HG03571 (cell line): ENCODE data around the gene MYO9A.

Source experiments
- ATAC-seq: cut with Tn5 transposase; IDR thresholded peaks from one replicate; pipeline ENCODE4 v1.9.1; 2021; ENCODE audit not compliant: unreplicated experiment

Gene MYO9A

DNA sequence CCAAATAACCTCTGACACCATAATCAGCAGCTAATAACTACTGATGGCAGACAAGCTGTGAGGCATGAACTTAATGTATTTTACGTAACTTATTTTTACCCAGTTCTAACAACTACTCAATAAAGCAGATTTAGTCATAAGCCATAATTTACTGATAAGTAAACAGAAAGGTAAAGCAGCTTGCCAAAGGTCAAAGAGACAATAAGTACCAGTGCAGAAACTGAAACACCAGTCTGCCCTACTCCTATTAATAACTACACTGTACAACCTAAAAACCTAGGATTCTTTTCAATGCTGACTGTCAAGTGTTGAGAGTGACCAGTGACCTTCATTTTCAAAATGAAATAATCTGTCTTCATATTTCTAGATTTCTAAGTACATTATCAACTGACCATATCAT is 155.4 kb downstream of the MYO9A start:
- ATAC-seq, result no peak

DNA sequence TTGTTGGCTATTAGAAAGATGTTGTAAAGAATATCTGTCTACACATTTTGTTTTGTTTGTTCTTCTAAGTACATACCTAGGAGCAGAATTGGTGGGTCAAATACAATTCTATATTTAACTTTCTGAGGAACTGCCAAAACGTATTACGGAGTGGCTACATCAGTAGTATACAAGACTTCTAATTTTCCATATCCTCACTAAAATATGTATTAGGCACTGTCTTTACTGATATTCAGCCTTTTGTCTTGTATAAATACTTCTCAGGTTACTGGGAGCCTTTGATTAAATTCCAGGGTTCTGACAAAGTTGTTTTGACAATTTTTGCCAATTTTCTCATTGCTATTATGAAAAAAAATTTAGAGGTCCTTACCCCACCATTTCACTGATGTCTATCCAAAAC is 160.9 kb downstream of the MYO9A start:
- ATAC-seq, result no peak

DNA sequence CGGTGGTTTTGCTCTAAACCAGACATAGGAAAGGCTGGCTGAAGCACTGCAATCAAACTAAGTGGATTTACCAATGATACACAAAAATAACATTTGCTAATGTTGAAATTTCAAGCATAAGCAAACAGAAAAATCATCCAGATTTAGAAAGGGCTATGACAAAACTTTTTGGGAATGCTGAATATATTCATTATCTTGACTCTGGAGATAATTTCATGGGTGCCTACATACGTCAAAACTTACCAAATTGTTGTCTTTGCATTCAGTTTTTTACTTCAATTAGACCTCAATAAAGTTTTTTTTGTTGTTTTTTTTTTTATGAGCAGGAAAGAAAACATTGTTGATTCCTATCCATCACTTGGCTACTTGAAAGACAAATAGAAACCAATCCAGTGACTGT is 166.8 kb downstream of the MYO9A start:
- ATAC-seq, result no peak

DNA sequence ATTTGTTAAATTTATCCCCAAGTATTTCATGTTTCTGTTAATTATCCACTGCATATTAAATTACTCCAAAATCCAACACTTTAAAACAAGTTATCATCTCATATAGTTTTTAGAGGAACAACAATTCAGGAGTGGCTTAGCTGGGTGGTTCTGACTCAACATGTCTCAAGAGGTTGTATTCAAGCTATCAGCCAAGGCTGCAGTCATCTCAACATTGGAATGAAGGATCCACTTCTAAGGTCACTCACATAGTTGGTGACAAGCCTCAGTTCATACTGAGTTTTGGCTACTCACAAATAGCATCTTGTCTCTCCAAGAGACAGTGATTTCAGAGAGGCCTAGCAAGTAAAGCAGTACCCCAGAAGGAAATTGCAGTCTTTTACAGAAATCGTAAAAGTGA is 172.9 kb downstream of the MYO9A start:
- no peak for ATAC-seq

DNA sequence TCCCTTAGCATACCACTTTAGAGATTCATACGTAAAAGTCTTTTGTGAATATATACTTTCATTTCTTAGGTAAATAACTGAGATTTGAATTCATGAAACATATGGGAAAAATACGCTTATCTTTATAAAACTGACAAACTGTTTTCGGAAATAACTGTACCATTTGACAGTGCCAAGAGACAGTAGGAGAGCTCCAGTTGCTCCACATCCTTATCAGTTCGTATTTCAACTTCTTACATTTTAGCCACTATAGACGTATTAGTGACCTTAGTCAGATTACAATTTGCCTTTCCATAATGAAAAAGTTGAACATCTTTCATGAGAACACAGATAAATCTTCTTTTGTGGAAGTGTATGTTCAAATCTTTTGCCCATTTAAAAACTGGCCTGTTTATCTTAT is 174.1 kb downstream of the MYO9A start:
- ATAC-seq, result no peak

DNA sequence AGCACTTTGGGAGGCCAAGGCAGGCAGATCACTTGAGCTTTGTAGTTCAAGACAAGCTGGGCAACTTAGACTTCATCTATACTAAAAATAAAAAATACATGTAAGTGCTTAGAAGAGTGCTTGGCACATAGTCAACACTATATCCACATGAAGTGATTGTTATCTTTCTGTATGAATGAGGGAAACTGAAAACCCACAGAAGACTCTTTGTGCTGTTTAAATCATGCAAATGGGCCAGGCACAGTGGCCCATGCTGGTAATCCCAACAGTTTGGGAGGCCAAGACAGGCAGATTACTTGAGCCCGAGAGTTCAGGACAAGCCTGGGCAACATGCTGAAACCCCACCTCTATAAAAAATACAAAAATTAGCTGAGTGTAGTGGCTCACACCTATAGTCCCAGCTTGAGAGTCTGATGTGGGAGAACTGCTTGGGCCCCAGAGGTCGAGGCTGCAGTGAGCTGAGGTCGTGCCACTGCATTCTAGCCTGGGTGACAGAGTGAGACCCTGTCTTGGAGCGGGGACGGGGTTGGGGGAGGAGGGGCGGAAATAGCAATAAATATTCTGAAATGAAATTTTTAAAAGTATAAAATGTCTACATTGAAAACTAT is 177.9 kb downstream of the MYO9A start:
- no peak for ATAC-seq

DNA sequence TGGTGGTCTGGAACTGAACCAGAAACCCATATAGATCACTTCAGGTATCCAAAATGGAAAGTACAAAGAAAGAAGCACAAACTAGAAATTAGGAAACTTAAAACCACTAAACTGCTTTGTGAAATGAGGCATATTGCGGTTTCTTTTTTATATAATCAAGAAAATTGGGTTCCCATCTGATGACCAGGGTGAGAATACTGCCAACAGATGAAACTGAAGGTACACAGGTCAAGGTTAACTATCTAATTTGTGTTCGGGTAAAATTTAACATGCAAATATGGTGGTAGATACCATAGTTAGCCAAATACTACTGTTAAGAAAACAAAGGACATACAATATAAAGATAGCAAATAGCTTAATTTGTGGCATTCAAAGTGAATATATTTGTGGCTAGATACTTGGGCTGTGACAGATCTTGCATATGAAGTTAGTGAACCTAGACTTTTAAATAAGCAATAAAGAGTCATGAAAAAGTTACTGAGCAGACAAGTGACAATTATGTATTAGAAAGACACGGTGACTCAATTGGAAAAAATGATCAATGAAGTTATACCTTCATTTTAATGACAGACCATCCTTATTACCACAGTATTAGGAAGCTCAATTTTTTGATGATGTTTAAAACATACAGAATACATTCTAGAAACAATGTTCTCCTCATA is 180.2 kb downstream of the MYO9A start:
- ATAC-seq, result peak; percentile 51

DNA sequence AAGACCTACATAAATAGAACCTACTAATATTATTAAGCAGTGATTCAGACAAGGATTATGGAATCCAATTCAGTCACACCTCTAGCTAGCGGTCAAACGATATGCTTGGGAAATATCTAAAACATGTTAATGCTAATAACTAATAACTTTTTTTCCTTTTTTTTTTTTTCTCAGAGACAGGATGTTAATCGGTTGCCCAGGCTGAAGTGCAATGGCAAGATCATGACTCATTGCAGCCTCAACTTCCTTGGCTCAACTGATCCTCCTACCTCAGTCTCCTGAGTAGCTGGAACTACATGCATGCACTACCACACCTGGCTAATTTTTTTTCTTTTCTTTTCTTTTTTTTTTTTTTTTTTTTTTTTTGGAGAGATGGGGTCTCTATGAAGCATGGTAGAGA is 183.5 kb downstream of the MYO9A start:
- ATAC-seq, result no peak

DNA sequence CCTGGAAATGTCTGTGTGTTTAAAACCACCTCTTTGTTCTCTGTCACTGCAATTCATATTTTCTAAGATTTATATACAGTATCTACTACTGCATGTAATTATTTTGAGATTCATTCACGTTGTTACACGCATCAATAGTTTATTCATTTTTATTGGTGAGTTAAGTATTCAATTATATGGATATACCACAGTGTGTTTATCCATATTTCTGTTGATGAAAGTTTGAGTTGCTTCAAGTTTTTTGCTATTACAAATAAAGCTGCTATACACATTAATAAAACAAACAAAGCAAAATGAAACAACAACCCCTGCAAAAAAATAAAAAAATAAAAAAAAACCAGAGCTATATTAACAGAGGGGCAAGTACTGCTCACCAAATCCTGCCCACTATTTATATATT is 185.3 kb downstream of the MYO9A start:
- no peak for ATAC-seq

DNA sequence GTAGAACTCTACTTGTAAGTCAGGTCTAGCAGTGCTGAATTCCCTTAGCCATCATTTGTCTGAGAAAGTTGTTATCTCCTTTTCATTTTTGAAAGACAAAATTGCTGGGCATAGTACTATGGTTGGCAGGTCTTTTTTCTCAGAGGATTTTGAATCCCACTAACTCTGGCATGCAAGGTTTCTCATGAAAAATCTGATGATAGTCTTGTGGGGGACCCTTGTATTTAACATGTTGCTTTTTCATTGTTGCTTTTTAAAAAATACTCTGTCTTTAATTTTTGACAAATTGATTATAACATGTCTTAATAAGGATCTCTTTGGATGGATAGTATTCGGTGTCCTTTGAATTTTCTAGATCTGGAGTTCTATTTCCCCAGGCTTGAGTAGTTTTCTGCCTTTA is 186.7 kb downstream of the MYO9A start:
- no peak for ATAC-seq

DNA sequence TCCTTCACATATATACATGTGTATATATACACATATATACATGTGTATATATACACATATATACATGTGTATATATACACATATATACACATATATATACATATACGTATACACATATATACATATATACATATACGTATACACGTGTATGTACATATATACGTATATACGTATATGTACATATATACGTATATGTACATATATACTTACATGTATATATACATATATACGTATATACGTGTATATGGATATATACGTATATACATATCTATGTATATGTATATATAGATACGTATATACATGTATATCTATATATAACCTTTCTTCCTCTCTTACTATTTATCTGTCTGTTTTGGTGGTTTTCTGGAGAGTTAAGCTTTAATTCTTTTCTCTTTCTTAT is 192.8 kb downstream of the MYO9A start:
- ATAC-seq, result no peak

DNA sequence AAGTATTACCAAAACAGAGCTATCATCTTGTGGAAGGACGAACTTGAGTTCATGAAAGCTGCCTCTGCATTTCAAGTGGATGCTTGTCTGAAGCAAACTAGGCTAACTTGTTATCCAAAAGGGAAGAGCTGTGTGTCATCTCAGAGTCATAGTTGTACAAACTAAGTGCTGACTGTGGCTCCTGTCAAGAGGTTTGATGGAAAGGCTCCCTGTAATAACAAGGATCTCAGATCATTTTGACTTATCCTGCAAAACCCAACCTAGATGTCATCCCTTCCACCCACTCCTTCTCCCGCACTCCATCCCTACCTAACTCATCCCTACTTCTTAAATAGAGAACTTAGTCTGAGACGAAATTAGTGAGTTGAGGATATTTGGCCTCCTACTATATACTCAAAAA is 196.8 kb downstream of the MYO9A start:
- ATAC-seq, result no peak

DNA sequence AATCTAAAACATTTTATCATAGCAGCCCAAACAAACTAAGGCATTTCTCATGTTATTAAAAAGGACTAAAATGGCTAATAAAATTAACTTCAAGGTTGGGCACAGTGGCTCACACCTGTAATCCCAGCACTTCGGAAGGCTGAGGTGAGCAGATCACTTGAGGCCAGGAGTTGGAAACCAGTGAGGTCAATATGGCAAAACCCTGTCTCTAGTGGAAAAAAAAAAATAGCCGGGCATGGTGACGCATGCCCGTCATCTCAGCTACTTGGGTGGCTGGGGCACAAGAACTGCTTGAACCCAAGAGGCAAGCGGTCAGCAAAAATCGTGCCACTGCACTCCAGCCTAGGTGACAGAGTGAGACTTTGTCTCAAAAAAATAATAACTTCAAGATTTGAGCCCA is 197.4 kb downstream of the MYO9A start:
- ATAC-seq, result no peak

DNA sequence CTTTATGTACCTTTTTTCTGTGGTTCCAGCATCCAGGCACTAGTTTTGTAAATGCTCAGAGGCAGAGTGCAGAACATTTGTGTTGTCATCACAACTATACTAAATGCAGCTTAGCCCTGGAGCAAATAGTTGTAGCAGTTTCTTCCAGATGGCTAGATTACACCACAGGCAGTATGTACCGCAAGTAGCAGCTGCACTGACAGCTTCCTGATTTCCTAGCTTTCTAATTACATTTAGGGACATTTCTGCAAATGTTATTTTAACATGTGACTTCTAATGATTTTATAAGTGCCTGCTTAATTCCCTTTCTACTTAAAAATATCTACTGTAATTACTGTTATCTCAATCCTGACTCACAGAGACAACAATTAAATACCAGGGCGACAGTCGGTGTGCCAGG is 201.1 kb downstream of the MYO9A start:
- no peak for ATAC-seq

DNA sequence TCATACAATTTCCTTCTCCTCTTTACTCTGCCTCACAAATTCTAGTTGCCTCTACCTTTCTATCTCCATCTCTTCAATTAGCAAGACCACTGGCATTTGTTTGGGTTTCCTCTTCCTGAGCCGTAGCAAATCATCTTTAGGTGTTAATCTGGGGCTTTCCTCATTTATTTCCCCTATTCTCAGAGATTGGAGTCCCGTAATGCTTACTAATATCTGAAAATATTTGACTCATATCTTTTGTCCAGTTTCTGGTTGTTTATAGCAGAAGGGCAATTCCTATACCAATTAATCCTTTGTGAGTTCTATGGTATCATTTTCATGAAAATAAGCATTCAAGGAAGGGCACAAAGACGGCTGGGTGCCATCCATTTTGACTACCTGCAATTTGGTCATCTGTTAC is 203.9 kb downstream of the MYO9A start:
- no peak for ATAC-seq

DNA sequence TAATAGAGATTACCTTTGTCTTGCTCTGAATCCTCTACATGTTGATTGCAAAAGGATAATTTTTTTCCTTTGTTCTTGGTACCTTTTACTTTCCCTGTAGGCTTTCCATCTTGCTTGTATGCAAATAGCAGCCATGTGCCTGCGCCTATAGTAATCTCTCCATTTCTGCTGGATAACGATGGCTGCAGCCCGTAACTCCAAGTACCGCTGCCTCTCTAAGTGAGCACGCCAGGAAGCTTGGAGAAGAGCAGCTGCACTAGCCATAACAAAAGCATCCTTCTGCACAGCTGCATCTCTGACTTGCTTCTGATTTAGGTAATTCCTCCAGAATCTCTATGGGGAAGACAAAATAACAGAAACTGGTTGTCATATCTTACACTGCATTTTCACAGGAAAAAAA is 218.3 kb downstream of the MYO9A start:
- no peak for ATAC-seq

DNA sequence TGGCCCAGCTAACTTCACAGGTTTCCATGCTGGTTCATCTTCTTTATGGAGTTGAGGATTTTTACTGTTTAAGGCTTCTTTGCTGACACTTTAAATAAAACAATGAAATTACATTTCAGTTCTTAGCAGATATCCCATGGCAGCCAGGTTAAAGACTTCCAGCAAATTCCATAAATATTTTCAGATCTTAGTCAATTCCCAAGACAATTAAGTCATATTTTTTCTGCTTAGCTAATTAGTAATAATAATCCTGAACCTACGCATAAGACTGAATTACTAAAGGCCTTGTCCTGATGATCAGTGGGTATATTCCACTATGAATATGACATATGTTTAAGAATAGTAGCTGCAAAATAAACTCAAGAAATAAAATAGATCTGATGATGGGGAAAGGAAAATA is 224.3 kb downstream of the MYO9A start:
- ATAC-seq, result no peak

DNA sequence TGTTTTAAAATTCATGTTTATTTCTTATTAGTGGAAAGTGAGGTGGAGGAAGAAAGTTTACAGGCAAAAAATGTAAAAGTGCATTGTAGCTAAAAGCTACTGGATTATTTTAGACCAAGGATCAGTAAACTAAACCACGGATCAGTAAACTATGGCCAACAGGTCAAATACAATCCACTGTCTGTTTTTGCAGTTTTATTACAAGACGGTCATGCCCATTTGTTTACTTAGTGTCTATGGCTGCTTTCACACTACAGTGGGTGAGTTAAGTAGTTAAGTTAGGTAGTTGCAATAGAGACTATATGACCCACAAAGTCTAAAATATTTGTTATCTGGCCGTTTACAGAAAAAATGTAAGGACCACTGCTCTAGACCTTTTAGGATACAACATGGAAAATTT is 225.6 kb downstream of the MYO9A start:
- no peak for ATAC-seq

DNA sequence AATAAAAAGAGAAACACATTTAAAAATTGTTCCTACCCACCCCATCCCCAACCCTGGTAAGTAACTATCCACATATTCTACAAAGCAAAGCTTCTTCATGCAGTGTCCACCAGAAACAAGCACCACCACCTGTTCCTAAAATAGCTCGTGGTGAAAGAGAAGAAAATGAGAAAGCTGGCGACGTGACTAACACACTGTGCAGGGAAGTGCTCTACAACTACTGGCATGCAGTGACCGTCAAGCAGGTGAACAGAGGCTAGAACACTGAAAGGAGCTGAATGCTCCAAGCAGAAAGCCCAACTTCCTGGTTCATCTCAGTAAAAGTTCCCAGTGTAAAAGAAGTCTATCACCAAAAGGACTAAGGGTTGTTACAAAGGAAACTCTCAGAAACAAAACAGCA is 226.9 kb downstream of the MYO9A start:
- ATAC-seq, result no peak

DNA sequence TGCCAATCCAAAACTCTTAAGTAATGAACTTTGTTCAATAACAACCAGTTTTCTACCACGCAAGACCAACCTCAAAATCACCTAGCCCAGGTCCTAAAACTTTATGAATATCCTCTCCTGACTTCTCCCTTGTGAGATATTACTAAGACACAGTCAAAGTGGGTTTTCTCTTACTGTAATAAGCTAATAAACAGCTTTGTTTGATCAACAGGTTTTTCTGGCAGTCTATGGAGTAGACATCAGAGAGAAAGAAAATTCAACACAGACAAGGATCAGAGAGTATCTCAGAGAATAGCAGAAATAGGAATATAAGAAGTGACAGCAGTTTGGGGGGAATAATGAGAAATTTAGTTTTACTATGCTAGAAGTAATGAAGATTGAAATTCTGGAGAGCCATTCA is 228.0 kb downstream of the MYO9A start:
- no peak for ATAC-seq

DNA sequence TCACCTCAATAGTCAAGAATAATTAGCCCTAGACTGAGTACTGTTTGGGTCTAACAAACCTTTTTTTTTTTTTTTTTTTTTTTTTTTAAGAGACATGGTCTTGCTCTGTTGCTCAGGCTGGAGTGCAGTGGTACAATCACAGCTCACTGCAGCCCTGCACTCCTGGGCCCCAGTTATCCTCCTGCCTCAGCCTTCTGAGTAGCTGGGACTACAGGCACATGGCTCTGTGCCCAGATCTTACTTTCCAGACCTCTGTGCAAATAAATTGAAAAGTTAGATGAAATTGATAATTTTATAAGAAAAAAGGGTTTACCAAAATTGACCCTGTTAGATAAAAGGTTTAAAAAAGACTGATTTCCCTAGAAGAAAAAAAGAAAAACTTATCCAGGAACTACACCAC is 228.6 kb downstream of the MYO9A start:
- no peak for ATAC-seq

DNA sequence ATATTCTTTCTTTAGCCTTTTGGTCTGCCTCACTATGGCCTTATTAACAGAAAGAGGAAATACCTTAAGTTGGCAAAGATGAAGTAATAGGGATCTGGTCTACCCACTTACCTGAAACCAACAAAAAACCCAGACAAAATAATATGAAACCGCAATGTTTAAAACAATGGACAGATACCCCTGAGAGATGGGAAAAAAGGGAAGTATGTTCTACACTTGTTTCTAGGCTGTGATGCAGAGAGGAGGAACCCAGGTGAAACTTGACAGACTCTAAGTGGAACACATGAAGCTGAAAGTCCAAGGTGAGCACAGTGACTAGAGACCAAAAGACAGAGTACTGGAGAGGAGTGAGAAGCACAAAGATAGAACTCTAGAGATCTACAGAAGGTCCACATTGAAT is 229.2 kb downstream of the MYO9A start:
- no peak for ATAC-seq

DNA sequence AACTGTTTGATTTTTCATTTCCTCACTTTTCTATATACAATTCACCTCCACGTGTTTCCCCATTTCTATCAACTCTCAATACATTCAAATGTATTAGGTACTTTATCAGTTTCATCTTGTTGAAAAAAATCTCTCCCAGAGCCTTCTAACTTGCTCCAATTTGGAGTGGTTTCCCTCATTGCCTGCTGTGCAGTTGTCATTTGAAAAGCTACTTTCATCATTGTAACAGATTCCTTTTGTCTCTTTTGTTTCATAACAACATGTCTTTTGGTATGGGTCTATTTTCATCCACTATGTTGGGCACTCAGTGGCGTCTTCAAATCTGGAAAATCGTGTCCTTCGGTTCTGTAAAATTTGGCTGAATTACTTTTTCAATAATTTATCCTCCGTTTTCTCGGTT is 232.6 kb downstream of the MYO9A start:
- ATAC-seq, result no peak
